Muscle layer of colon (tissue), 2 donors: ENCODE measurements around the gene ANKRD27.
"Not testable (repeated sequence)": the region's sequence is repeated elsewhere in the genome, so short reads cannot be mapped to it uniquely, and the experiment has no call there.

ENCODE experiments used
- H3K27ac ChIP-seq: one replicate; pipeline ENCODE4 v1.7.0; 2013; ENCODE audit warnings: low read depth, mild to moderate bottlenecking, low read length, moderate library complexity
- H3K27me3 ChIP-seq, 2 donors: one replicate each; pipeline ENCODE4 v1.7.0; 2013; ENCODE audit warnings: low read length in 2 of 2, mild to moderate bottlenecking in 2 of 2; ENCODE audit not compliant: insufficient read depth in 2 of 2, control insufficient read depth in 1 of 2
- H3K36me3 ChIP-seq: one replicate; pipeline ENCODE4 v1.7.0; 2013; ENCODE audit warnings: mild to moderate bottlenecking, low read length; ENCODE audit not compliant: insufficient read depth
- H3K4me1 ChIP-seq: one replicate; pipeline ENCODE4 v1.7.0; 2013; ENCODE audit warnings: mild to moderate bottlenecking, low read length; ENCODE audit not compliant: insufficient read depth
- H3K4me3 ChIP-seq, 2 donors: one replicate each; pipeline ENCODE4 v1.7.0; 2013; ENCODE audit warnings: low read length in 2 of 2, low read depth in 1 of 2, mild to moderate bottlenecking in 1 of 2, moderate library complexity in 1 of 2
- H3K9ac ChIP-seq: one replicate; pipeline ENCODE4 v1.7.0; 2013; ENCODE audit warnings: low read length
- H3K9me3 ChIP-seq: one replicate; pipeline ENCODE4 v1.7.0; 2013; ENCODE audit warnings: mild to moderate bottlenecking, low read length
- donor health status: abdominal sarcoma.
- donor health status: Adenocarcinoma of cecum.

ANKRD27 gene

GRCh38 chr19:32671883-32672593 is 2.9 kb downstream of the ANKRD27 start:
- Histone ChIP-seq H3K9me3 (no peaks in the 10 kb centered on the region), H3K36me3 (peaks cover under 1% of the 10 kb centered on the region), H3K27ac (no peak overlapping the region), H3K4me1 (peaks cover 14% of the 10 kb centered on the region), H3K4me3 (no peak overlapping the region), H3K27me3 (peaks cover 0 to 13% of the 10 kb centered on the region in 2 donors), H3K9ac (no peak overlapping the region)

GRCh38 chr19:32669310-32669709 is 5.7 kb downstream of the ANKRD27 start:
- Histone ChIP-seq H3K9me3 (no peaks in the 10 kb centered on the region), H3K4me3 (no peak overlapping the region), H3K27me3 (no peaks in the 10 kb centered on the region)

GRCh38 chr19:32666084-32666483 is 8.9 kb downstream of the ANKRD27 start:
- Histone ChIP-seq H3K4me3 (no peak overlapping the region), H3K4me1 (no peaks in the 10 kb centered on the region), H3K27ac (no peak overlapping the region)

More at GRCh38 chr19:32669310-32669709, 5.7 kb downstream of the ANKRD27 start:
- Histone ChIP-seq H3K4me1 (peaks cover 14% of the 10 kb centered on the region), H3K27ac (no peak overlapping the region), H3K36me3 (peaks cover 4% of the 10 kb centered on the region), H3K9ac (no peak overlapping the region)

GRCh38 chr19:32662186-32662585 is 12.8 kb downstream of the ANKRD27 start:
- peaks cover 12% of the 10 kb centered on the region for H3K36me3 ChIP-seq
- no peaks in the 10 kb centered on the region for H3K9me3 ChIP-seq
- no peaks in the 10 kb centered on the region for H3K27me3 ChIP-seq
- no peak overlapping the region for H3K9ac ChIP-seq
- H3K4me1 ChIP-seq = no peaks in the 10 kb centered on the region
- H3K4me3 ChIP-seq = no peak overlapping the region
- no peak overlapping the region for H3K27ac ChIP-seq

More at GRCh38 chr19:32666084-32666483, 8.9 kb downstream of the ANKRD27 start:
- Histone ChIP-seq H3K36me3 (peaks cover 4% of the 10 kb centered on the region), H3K9ac (no peak overlapping the region), H3K27me3 (no peaks in the 10 kb centered on the region), H3K9me3 (no peaks in the 10 kb centered on the region)

- Histone ChIP-seq H3K27ac (no peak overlapping the region), H3K27me3 (no peaks in the 10 kb centered on the region), H3K9me3 (no peaks in the 10 kb centered on the region), H3K9ac (no peak overlapping the region), H3K36me3 (peaks cover 8% of the 10 kb centered on the region), H3K4me3 (no peak overlapping the region), H3K4me1 (no peaks in the 10 kb centered on the region)
Observed at GRCh38 chr19:32661318-32661717, 13.7 kb downstream of the ANKRD27 start.

GRCh38 chr19:32658527-32658926 is 16.5 kb downstream of the ANKRD27 start:
- peaks cover 16% of the 10 kb centered on the region for H3K36me3 ChIP-seq
- no peak overlapping the region for H3K9ac ChIP-seq
- no peak overlapping the region for H3K27ac ChIP-seq

GRCh38 chr19:32658075-32658474 is 16.9 kb downstream of the ANKRD27 start:
- Histone ChIP-seq H3K9ac (no peak overlapping the region), H3K36me3 (peaks cover 16% of the 10 kb centered on the region), H3K4me3 (no peak overlapping the region), H3K4me1 (peaks cover 2% of the 10 kb centered on the region), H3K9me3 (no peaks in the 10 kb centered on the region), H3K27ac (no peak overlapping the region), H3K27me3 (no peaks in the 10 kb centered on the region)

More at GRCh38 chr19:32658527-32658926, 16.5 kb downstream of the ANKRD27 start:
- Histone ChIP-seq H3K27me3 (no peaks in the 10 kb centered on the region), H3K4me3 (no peak overlapping the region), H3K9me3 (no peaks in the 10 kb centered on the region), H3K4me1 (no peaks in the 10 kb centered on the region)

- not testable (repeated sequence) for H3K4me3 ChIP-seq, H3K27me3 ChIP-seq, H3K9me3 ChIP-seq, H3K27ac ChIP-seq, H3K9ac ChIP-seq
- H3K36me3 ChIP-seq = peaks cover 16% of the 10 kb centered on the region
- peaks cover 17% of the 10 kb centered on the region for H3K4me1 ChIP-seq
Observed at GRCh38 chr19:32656379-32656778, 18.6 kb downstream of the ANKRD27 start.

GRCh38 chr19:32653599-32653915 is 21.4 kb downstream of the ANKRD27 start:
- Histone ChIP-seq H3K27ac (no peak overlapping the region), H3K4me3 (no peak overlapping the region), H3K36me3 (peaks cover 29% of the 10 kb centered on the region), H3K4me1 (peaks cover 17% of the 10 kb centered on the region), H3K9me3 (no peaks in the 10 kb centered on the region), H3K27me3 (no peaks in the 10 kb centered on the region), H3K9ac (no peak overlapping the region)

GRCh38 chr19:32652894-32653598 is 21.9 kb downstream of the ANKRD27 start:
- Histone ChIP-seq H3K9me3 (no peaks in the 10 kb centered on the region), H3K9ac (no peak overlapping the region), H3K27ac (no peak overlapping the region), H3K4me3 (no peak overlapping the region), H3K27me3 (no peaks in the 10 kb centered on the region), H3K4me1 (peaks cover 17% of the 10 kb centered on the region), H3K36me3 (peaks cover 27% of the 10 kb centered on the region)

GRCh38 chr19:32652331-32652730 is 22.6 kb downstream of the ANKRD27 start:
- H3K9me3 ChIP-seq, H3K4me3 ChIP-seq, H3K27ac ChIP-seq, H3K9ac ChIP-seq, H3K27me3 ChIP-seq: not testable (repeated sequence)
- peaks cover 17% of the 10 kb centered on the region for H3K4me1 ChIP-seq
- peaks cover 33% of the 10 kb centered on the region for H3K36me3 ChIP-seq

GRCh38 chr19:32651729-32652140 is 23.2 kb downstream of the ANKRD27 start:
- H3K9ac ChIP-seq = no peak overlapping the region

More at GRCh38 chr19:32651729-32652140, 23.2 kb downstream of the ANKRD27 start:
- Histone ChIP-seq H3K4me1 (peaks cover 17% of the 10 kb centered on the region), H3K27ac (no peak overlapping the region), H3K36me3 (peaks cover 38% of the 10 kb centered on the region), H3K9me3 (no peaks in the 10 kb centered on the region), H3K27me3 (no peaks in the 10 kb centered on the region), H3K4me3 (no peak overlapping the region)
